ENCODE results near the gene FBXL4.

Gene FBXL4

DNA sequence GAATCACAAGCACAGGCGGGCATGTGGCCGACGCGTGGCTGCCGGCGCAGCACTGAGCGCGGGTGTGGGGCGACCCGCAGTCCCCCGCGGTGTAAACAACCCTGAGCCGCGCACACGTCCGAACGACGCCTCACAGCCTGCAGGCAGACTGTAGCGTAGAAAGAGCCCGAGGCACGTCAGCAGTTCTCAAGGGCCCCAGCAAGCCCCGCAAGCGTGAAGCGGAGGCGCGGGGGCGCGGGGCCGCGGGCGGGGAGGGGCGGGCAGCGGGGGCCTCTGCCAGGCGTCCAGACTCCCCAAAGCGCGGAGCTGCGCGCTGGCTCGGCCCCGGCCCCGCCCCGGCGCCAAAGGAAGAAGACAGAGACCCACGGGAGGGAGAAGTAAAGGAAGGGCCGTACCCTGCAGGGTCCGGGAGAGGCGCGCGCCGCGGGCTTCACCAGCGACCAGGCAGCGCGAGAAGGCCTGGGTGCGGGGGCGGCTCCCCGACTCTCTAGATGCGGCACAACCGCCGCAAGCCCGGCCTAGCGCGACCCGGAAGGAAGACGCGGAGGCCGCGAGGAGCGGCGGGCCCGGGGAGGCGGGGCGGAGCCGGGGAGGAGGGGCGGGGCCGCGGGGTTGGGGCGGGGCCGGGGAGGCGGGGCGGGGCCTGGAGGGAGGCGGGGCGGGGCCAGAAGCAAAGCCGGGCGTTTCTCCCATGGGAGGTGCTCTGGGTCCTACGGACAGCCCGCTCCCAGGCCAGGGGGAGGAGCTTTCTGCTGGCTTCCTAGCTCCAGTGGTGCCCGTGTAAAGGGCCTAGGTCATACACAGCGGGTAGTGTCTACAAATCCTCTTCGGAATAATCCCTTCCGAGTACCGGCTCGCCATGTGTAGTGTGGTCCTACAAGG is at the start of gene FBXL4:
Gene FBXL4, minus strand, starts transcription at position 536 of the 882 bp plus-strand sequence. CDS start 20,958 bp downstream, outside the sequence.
- DNase-seq = peak; percentile 85 to 86

- no peak for DNase-seq
Measured at GRCh38 chr6:98995116-98995515, 47.4 kb upstream of the FBXL4 start.

DNA sequence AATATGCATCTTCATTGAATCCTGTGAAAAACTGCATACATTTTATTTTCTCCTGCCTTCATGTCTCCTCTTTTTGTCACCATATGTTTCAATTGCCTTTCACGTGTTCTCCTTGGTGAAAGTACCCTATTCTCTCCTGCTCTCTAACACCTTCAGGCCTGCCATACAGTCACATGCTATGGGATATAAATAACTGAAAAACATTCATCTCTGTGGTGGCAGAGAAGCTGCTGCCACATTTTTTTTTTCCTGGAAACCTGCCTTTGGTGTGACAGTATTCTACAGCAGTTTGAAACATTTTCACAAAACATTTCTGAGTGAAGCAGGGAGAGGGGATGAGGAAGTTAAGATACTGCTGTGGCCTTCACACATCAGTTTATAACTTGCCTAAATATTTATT is 44.8 kb upstream of the FBXL4 start:
- no peak for DNase-seq

- DNase-seq = no peak
Measured at GRCh38 chr6:98986071-98986615, 38.4 kb upstream of the FBXL4 start.

- DNase-seq = no peak
Measured at GRCh38 chr6:98985391-98985790, 37.6 kb upstream of the FBXL4 start.

DNA sequence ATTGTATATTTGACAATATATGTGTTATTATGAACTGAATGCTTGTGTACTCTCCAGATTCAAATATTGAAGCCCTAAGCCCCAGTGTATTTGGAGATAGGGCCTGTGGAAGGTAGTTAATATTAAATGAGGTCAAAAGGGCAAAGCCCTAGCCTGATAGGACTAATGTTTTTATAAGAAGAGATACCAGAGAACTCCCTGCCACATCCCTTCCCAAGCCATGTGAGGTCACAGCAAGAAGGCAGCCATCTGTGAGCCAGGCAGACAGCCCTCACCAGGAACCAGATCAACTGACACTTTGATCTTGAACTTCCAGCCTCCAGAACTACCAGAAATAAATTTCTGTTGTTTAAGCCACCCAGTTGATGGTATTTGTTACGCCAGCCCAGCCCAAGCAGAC is 36.4 kb upstream of the FBXL4 start:
- DNase-seq = no peak

GRCh38 chr6:98981473-98981872 is 33.7 kb upstream of the FBXL4 start:
- no peak for DNase-seq

DNA sequence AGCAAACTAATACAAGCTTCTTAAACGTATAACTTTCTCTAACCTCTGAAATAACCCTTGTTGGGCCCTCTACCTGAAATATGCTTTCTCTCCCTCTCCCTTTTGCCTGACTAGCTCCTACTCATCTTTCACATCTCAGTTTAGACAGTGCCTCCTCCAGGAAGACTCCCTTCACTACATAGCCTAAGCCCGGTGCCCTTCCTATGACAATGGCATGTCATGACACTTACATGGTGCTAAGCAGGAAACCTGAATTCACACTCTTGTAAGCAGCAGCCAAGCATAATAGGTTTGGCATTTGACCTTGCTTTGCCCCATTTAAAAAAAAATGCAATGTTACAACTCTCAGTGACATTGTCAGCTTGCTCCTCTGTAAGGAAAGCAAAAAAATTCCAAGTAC is 33.1 kb upstream of the FBXL4 start:
- DNase-seq = no peak

DNA sequence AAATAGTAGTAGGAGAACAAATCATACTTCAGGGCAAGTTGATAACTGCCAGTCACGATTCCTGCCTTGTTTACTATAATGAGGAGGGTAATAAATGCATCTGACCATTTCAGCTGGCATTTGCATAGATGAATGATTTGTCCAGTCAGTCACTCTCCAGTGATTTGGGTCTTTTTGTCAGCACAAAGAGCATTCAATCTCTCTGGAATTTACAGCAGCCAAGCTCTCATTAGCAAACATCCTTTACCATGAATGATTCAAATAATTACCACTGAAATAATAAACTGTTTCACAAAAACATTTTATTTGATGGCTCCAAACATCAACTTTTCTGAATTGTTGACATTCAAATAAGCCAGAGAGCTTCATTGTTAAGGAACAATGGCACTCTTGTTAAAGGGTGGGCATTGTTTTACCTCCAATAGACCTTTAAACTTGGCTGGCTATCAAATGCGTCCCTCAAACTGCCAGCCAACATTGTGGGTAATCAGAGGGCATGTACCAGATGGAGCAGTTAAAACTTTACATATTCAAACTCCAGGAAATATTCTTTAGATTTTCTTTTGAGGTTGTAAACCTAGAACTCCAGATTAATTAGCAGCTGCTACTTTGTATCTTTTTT is 30.0 kb upstream of the FBXL4 start:
- no peak for DNase-seq

GRCh38 chr6:98976674-98977385 is 29.1 kb upstream of the FBXL4 start:
- no peak for DNase-seq

DNA sequence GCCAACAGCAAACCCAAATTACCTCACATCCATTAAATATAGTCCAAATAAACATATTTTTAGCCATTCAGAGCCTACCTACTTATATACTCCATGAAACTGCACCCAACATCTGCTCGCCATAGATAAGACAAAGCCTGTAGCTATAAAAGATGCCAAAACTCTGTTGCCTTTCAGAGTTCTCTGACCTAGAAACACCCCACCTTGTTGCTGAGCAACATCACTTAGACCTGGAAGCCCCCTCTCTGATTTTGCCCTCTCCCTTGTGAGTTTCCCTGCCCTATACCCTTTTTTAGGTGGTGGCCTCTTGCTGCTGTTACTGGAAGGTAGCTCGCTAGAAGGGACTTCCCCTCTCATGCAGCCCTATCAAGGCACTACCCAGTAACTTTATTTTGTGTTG is 27.7 kb upstream of the FBXL4 start:
- DNase-seq = no peak

- DNase-seq = no peak
Measured at GRCh38 chr6:98974309-98974708, 26.6 kb upstream of the FBXL4 start.

- no peak for DNase-seq
Measured at GRCh38 chr6:98973571-98973970, 25.8 kb upstream of the FBXL4 start.

DNA sequence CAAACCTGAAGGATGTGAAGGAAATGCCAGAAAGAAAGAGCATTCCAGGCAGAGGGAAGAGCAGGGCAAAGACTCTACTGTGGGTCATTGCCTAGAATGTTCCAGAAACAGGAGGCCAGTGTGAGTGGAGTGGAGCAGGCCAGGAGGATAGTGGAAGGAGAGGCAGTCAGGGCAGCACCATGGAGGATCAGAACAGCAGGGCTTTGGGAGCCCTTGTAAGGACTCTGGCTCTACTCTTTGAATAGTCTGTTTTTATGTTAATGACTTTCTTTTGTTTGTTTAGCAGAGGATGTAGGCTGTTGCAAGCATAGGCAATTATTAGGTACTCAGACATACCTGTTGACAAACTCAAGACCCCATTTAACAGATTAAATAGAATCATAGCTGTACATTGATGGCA is 23.6 kb upstream of the FBXL4 start:
- DNase-seq = no peak

GRCh38 chr6:98970469-98970868 is 22.7 kb upstream of the FBXL4 start:
- DNase-seq = no peak

GRCh38 chr6:98967616-98968015 is 19.9 kb upstream of the FBXL4 start:
- DNase-seq = no peak

GRCh38 chr6:98959631-98960030 is 11.9 kb upstream of the FBXL4 start:
- DNase-seq = no peak

DNA sequence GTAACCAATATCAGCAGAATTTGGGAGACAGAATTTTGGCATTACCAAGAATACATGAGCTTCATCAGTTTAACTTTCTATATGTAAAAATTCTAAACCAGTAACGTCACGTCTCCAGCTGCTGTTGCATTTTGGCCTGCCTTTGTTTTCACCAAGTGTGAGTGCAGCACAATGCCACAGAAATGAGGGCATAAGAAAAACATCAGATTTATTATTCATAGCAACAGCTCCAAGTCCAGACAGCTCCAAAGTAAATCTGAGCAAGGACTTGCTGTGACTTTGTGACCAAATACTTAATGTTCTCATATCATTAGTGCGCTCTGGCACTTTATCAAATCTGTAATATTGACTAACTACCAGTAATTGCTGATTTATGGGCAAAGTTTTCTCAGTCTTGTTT is 11.0 kb upstream of the FBXL4 start:
- no peak for DNase-seq

GRCh38 chr6:98957450-98957849 is 9.7 kb upstream of the FBXL4 start:
- DNase-seq = no peak

DNA sequence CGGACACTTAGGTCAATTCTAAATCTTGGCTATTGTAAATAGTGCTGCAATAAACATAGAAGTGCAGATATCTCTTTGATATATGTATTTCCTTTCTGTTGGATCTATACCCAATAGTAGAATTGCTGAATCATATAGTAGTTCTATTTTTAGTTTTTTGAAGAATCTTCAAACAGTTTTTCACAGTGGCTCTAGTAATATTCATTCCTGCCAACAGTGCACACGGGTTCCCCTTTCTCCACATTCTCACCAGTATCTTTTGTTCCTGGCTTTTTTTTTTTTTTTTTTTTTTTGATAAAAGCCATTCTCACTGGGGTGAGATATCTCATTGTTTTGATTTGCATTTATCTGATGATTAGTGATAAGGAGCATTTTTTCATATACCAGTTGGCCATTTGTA is 1.8 kb upstream of the FBXL4 start:
- DNase-seq = no peak

DNA sequence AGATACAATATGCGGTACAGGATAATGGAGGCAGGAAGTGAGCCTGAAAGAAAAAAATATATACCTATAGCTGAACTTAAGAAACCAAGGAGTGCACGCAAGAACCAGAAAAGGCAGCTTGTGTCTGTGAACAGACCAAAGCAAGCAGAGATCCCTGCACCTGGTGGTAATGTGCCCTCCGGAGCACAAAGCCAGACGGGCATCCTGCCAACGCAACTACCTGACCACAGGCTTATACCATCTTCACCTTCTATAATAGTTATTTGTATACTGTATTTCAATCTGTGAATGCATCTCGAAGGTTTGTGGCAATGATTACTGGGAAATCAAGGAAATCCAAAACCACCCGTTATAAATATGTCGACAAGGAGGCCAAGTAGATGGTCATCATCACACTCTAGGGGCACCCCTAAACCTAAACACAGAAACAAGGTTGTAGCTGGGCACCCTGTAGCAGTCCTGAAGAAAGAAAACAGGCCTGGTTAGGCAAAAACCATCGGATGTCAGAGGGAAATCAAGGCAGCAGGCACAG is 801 bp downstream of the FBXL4 start:
- DNase-seq = peak; percentile 32 to 43

DNA sequence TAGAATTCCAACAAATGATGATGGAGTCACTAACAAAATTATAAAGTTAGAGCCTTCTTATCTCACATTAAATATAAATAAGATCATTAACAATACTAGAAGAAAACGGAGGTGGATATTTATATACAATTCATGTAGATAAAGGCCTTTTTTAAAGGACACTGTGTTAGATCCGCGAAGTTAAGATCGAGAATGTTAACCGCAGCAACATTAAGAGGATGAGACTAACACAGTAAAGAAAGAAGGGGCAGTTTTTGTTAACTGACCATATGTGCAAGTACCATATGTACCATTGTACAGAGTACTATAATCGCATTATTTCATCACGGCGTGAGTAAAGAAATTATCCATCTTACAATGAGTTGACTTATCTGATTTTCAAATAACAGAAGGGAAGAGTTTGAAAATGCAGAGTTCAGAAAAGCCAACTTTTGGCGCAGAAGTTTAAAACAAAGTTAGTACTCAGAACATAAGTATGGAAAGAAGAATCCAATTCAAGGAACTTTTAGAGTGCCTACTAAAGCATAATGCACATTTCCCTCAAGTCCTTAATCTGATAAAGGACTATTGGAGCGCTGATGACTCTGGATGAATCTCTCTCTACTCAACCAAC is 1.4 kb downstream of the FBXL4 start:
- no peak for DNase-seq

Measured in stimulated activated CD4-positive, alpha-beta T cell treated with anti-CD3 and anti-CD28 coated beads, Interleukin-2, amount 100 ng/mL, for 24 hours (primary cell).